ENCODE results near the gene PUS1.

DNA sequence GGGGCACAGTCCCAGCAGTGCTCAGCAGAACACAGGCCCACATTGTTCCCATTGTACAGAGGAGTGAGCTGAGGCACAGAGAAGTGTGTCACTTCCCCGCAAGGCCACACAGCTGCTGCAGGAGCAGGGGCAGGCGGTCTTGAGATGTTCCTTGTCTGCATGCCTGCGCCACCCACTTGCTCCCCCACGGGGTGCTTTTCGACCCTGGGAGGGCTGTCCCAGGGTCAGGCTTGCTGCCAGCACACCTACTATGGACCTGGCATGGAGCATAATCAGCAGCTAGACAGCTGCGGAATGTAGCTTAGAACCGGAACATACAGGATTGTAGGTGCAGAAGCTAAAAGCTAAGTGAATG is 12.9 kb downstream of the PUS1 start:
- TF ChIP-seq, protein P1, sequence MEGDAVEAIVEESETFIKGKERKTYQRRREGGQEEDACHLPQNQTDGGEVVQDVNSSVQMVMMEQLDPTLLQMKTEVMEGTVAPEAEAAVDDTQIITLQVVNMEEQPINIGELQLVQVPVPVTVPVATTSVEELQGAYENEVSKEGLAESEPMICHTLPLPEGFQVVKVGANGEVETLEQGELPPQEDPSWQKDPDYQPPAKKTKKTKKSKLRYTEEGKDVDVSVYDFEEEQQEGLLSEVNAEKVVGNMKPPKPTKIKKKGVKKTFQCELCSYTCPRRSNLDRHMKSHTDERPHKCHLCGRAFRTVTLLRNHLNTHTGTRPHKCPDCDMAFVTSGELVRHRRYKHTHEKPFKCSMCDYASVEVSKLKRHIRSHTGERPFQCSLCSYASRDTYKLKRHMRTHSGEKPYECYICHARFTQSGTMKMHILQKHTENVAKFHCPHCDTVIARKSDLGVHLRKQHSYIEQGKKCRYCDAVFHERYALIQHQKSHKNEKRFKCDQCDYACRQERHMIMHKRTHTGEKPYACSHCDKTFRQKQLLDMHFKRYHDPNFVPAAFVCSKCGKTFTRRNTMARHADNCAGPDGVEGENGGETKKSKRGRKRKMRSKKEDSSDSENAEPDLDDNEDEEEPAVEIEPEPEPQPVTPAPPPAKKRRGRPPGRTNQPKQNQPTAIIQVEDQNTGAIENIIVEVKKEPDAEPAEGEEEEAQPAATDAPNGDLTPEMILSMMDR (conservative IDR thresholded peaks at IDR 0.05; ENCODE audit: low read length) = no peak
- TF ChIP-seq EZH2phosphoT487 (IDR thresholded peaks at IDR 0.05; ENCODE audit: borderline replicate concordance) = no peak

Measured in Loucy (cell line).